ENCODE measurements around the gene MME. TPM values are rescaled to one million over a fixed set of nuclear protein-coding genes. Genes with fewer than 3 reads are reported as not detected.

MME gene
- total RNA-seq, 2 experiments from 2014 or later, result not detected

GRCh38 chr3:155037508-155038202, 42.5 kb upstream of the MME start:
- ChIA-PET CTCF (no interaction called here), POLR2A (no interaction called here)
- Mint-ChIP-seq H3K4me3 (no peak overlapping the region), H3K36me3 (ENCODE audit: low read depth) (no peaks in the 10 kb centered on the region), H3K27me3 (no peaks in the 10 kb centered on the region), H3K4me1 (ENCODE audit: low read depth) (no peaks in the 10 kb centered on the region), H3K9me3 (no peaks in the 10 kb centered on the region), H3K27ac (no peak overlapping the region)
- TF ChIP-seq CTCF (IDR thresholded peaks at IDR 0.05), result no peak
- no peak for ATAC-seq
- intact Hi-C loops (cut with micrococcal nuclease), result no loop called here
- DNase-seq, result no peak

GRCh38 chr3:155038203-155038554, 41.9 kb upstream of the MME start:
- no peak for ATAC-seq
- intact Hi-C loops (cut with micrococcal nuclease), result no loop called here
- TF ChIP-seq CTCF (IDR thresholded peaks at IDR 0.05), result no peak
- ChIA-PET CTCF (no interaction called here), POLR2A (no interaction called here)
- no peak for DNase-seq
- Mint-ChIP-seq H3K4me1 (ENCODE audit: low read depth) (no peaks in the 10 kb centered on the region), H3K27ac (no peak overlapping the region), H3K27me3 (no peaks in the 10 kb centered on the region), H3K9me3 (no peaks in the 10 kb centered on the region), H3K36me3 (ENCODE audit: low read depth) (no peaks in the 10 kb centered on the region), H3K4me3 (no peak overlapping the region)

GRCh38 chr3:155046935-155047334, 33.2 kb upstream of the MME start:
- no peak for DNase-seq
- no peaks in the 10 kb centered on the region for H3K4me1 Mint-ChIP-seq (ENCODE audit: low read depth)
- H3K36me3 Mint-ChIP-seq (ENCODE audit: low read depth), result no peaks in the 10 kb centered on the region
- H3K9me3 Mint-ChIP-seq, result peaks cover 5% of the 10 kb centered on the region
- H3K27ac Mint-ChIP-seq, result no peak overlapping the region
- no peak overlapping the region for H3K4me3 Mint-ChIP-seq
- no peak for TF ChIP-seq CTCF (IDR thresholded peaks at IDR 0.05)
- ChIA-PET POLR2A (no interaction called here), CTCF (no interaction called here)
- H3K27me3 Mint-ChIP-seq, result no peaks in the 10 kb centered on the region
- intact Hi-C loops (cut with micrococcal nuclease), result no loop called here
- no peak for ATAC-seq

GRCh38 chr3:155047672-155048071, 32.4 kb upstream of the MME start:
- Mint-ChIP-seq H3K4me1 (ENCODE audit: low read depth) (no peaks in the 10 kb centered on the region), H3K27me3 (no peaks in the 10 kb centered on the region), H3K9me3 (peaks cover 6% of the 10 kb centered on the region), H3K4me3 (no peak overlapping the region), H3K27ac (no peak overlapping the region), H3K36me3 (ENCODE audit: low read depth) (no peaks in the 10 kb centered on the region)
- CTCF ChIA-PET, result no interaction called here
- DNase-seq (no peak), ATAC-seq (no peak)
- POLR2A ChIA-PET, result no interaction called here
- intact Hi-C loops (cut with micrococcal nuclease), result no loop called here
- no peak for TF ChIP-seq CTCF (IDR thresholded peaks at IDR 0.05)

GRCh38 chr3:155049959-155050358, 30.2 kb upstream of the MME start:
- no peak for TF ChIP-seq CTCF (IDR thresholded peaks at IDR 0.05)
- Mint-ChIP-seq H3K27me3 (no peaks in the 10 kb centered on the region), H3K27ac (no peak overlapping the region), H3K4me3 (no peak overlapping the region), H3K9me3 (peaks cover 15% of the 10 kb centered on the region), H3K36me3 (ENCODE audit: low read depth) (no peaks in the 10 kb centered on the region), H3K4me1 (ENCODE audit: low read depth) (no peaks in the 10 kb centered on the region)
- ATAC-seq (no peak), DNase-seq (no peak)
- CTCF ChIA-PET, result no interaction called here
- POLR2A ChIA-PET, result no interaction called here
- intact Hi-C loops (cut with micrococcal nuclease), result no loop called here

Measured in activated CD8-positive, alpha-beta T cell treated with anti-CD3 and anti-CD28 coated beads for 36 hours (primary cell).